HepG2 (cell line): ENCODE results near the gene LIPH. TPM values are rescaled to one million over a fixed set of nuclear protein-coding genes. Genes with fewer than 3 reads are reported as not detected.

Experiments
- ATF1 ChIP-seq: IDR thresholded peaks from 2 replicates; pipeline ENCODE4 v1.6.1; 2016; ENCODE audit warnings: mild to moderate bottlenecking, control low read depth
- ERF ChIP-seq: IDR thresholded peaks from 2 replicates; pipeline ENCODE4 v1.6.1; 2018; ENCODE audit warnings: missing biosample characterization, missing genetic modification reagents
- GATA4 ChIP-seq: sonication (generic); IDR thresholded peaks from 2 replicates; pipeline ENCODE4 v1.6.1; 2016; ENCODE audit warnings: antibody characterized with exemption, low read depth, borderline replicate concordance
- NFATC3 ChIP-seq: sonication (generic); formaldehyde crosslinking; IDR thresholded peaks from 2 replicates; pipeline ENCODE4 v1.5.1; 2020; ENCODE audit warnings: mild to moderate bottlenecking, missing genetic modification reagents
- PAXIP1 ChIP-seq: sonication (generic); formaldehyde crosslinking; conservative IDR thresholded peaks from 2 replicates; pipeline ENCODE4 v1.4.0; 2020; ENCODE audit warnings: mild to moderate bottlenecking, missing genetic modification reagents, moderate library complexity
- RAD21 ChIP-seq: fragments of 450-650 bp; formaldehyde crosslinking; IDR thresholded peaks from 2 replicates; pipeline ENCODE4 v1.5.0; 2020; ENCODE audit warnings: mild to moderate bottlenecking
- SP2 ChIP-seq: sonication (generic); formaldehyde crosslinking; IDR thresholded peaks from 2 replicates; pipeline ENCODE4 v1.5.1; 2020; ENCODE audit warnings: mild to moderate bottlenecking, missing genetic modification reagents
- ZNF256 ChIP-seq: sonication (generic); formaldehyde crosslinking; conservative IDR thresholded peaks from 2 replicates; pipeline ENCODE4 v1.4.0; 2020; ENCODE audit warnings: missing genetic modification reagents
- ZNF296 ChIP-seq: sonication (generic); formaldehyde crosslinking; conservative IDR thresholded peaks from 2 replicates; pipeline ENCODE4 v1.5.0; 2020; ENCODE audit warnings: mild to moderate bottlenecking, missing genetic modification reagents
- ZNF616 ChIP-seq: sonication (generic); formaldehyde crosslinking; IDR thresholded peaks from 2 replicates; pipeline ENCODE4 v1.5.0; 2020; ENCODE audit warnings: low read depth, mild to moderate bottlenecking, missing genetic modification reagents
- ZNF781 ChIP-seq: sonication (generic); formaldehyde crosslinking; IDR thresholded peaks from 2 replicates; pipeline ENCODE4 v1.5.1; 2020; ENCODE audit warnings: borderline replicate concordance, mild to moderate bottlenecking, missing genetic modification reagents; ENCODE audit errors: not compliant biosample characterization
- polyA plus RNA-seq, 8 experiments: library from polyadenylated mRNA; depleted of rRNA in 3 of 8; stranded (reverse) in 7 of 8; unstranded in 1 of 8; fragments of >200 nt; fragmentation: Illumina TruSeq in 4 of 8; extraction: Trizol in 4 of 8; gene quantifications; 2 replicates each; pipeline versions ENCODE4 v1.2.1 to v1.2.3, GENCODE V29; 2011 to 2016; ENCODE audit warnings: low read depth in 4 of 8, missing spikeins in 1 of 8, mixed read lengths in 1 of 8; ENCODE audit not compliant: insufficient read depth in 1 of 8
- total RNA-seq, 5 experiments: library from RNA; depleted of rRNA; stranded (reverse); fragments of >200 nt; fragmentation: Illumina TruSeq; extraction: Trizol; gene quantifications; 2 replicates each; pipeline ENCODE4 v1.2.3, GENCODE V29; 2016; ENCODE audit warnings: low read depth in 1 of 5
- TF ChIP-seq, protein P1 (sequence below): sonication (generic); formaldehyde crosslinking; IDR thresholded peaks from 2 replicates; pipeline ENCODE4 v1.4.0; 2020; ENCODE audit warnings: mild to moderate bottlenecking, missing genetic modification reagents
- TF ChIP-seq, protein P2 (sequence below): sonication (generic); formaldehyde crosslinking; IDR thresholded peaks from 2 replicates; pipeline ENCODE4; 2020; ENCODE audit warnings: missing genetic modification reagents, mild to moderate bottlenecking, borderline replicate concordance
- TF ChIP-seq, protein P3 (sequence below): sonication (generic); formaldehyde crosslinking; IDR thresholded peaks from 2 replicates; pipeline ENCODE4 v1.4.0; 2020; ENCODE audit warnings: mild to moderate bottlenecking, missing genetic modification reagents, borderline replicate concordance
- TF ChIP-seq, protein P4 (sequence below): sonication (generic); formaldehyde crosslinking; IDR thresholded peaks from 2 replicates; pipeline ENCODE4 v1.4.0; 2020; ENCODE audit warnings: low read depth, mild to moderate bottlenecking, missing genetic modification reagents
- TF ChIP-seq, protein P5 (sequence below): sonication (generic); formaldehyde crosslinking; IDR thresholded peaks from 2 replicates; pipeline ENCODE4 v1.4.0; 2020; ENCODE audit warnings: missing genetic modification reagents

The LIPH gene
- total and polyA plus RNA-seq, 2 of the 13 experiments (the other 11 are each of a cell fraction or from before 2014, with no cell fraction given): 0.09 to 0.34 TPM

DNA sequence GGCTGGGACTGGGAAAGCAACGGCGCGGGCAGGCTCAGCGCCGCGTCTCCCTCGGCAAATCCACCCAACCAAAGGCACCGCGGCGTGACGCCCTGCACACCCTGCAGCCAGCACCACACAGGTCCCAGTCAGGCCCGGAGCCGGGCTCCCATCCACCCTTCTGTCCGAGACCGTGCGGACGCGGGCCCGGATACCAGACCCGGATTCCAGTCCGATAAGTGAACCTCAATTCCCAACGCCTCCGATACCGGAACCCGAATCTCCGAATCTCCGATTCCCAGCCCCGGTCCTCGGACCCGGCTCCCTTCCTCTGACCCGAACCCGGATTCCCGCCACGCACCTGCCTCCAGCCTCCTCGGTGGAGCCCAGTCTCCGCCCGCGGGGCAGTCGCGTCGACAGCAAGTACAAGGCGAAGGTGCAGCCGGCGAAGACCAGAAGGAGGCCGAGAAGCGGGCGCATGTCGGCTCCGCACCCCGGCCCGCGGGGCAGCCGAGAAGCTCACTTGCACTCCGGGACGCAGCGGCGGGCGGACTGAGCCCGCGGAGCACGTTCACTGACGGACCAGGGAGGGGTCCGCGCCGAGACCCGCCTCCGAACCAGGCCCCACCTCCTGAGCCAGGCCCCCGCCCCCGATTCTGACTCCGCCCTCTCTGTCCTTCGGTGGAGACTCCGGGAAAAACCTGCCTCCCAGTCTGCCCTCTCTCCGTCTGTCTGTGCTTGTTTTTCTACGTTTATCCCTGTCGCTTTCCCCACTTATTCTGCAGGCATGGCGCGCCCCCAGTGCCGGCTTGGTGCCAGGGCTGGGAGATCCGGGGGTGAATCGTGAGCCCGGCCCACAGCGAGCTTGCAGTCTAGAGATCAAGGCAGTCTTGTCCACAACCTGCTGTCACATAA lies 53.6 kb downstream of the LIPH start, which contains the start of gene TMEM41A (continued):
- TF ChIP-seq, protein P1, sequence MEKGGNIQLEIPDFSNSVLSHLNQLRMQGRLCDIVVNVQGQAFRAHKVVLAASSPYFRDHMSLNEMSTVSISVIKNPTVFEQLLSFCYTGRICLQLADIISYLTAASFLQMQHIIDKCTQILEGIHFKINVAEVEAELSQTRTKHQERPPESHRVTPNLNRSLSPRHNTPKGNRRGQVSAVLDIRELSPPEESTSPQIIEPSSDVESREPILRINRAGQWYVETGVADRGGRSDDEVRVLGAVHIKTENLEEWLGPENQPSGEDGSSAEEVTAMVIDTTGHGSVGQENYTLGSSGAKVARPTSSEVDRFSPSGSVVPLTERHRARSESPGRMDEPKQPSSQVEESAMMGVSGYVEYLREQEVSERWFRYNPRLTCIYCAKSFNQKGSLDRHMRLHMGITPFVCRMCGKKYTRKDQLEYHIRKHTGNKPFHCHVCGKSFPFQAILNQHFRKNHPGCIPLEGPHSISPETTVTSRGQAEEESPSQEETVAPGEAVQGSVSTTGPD: no peak
- TF ChIP-seq SP2 (peak; percentile 74), GATA4 (no peak), ATF1 (no peak), ZNF781 (CRISPR knock-in tag) (peak; percentile 86), ZNF296 (no peak), PAXIP1 (CRISPR knock-in tag) (no peak; the same call in 1 of the 2 replicates), RAD21 (CRISPR knock-in tag) (peak; percentile 55), ZNF616 (CRISPR knock-in tag) (peak; percentile 67; the same call in 1 of the 2 replicates), ERF (peak; percentile 84), NFATC3 (CRISPR knock-in tag) (peak; percentile 83; the same call in 1 of the 2 replicates), ZNF256 (peak; percentile 88)
- TF ChIP-seq, protein P2, sequence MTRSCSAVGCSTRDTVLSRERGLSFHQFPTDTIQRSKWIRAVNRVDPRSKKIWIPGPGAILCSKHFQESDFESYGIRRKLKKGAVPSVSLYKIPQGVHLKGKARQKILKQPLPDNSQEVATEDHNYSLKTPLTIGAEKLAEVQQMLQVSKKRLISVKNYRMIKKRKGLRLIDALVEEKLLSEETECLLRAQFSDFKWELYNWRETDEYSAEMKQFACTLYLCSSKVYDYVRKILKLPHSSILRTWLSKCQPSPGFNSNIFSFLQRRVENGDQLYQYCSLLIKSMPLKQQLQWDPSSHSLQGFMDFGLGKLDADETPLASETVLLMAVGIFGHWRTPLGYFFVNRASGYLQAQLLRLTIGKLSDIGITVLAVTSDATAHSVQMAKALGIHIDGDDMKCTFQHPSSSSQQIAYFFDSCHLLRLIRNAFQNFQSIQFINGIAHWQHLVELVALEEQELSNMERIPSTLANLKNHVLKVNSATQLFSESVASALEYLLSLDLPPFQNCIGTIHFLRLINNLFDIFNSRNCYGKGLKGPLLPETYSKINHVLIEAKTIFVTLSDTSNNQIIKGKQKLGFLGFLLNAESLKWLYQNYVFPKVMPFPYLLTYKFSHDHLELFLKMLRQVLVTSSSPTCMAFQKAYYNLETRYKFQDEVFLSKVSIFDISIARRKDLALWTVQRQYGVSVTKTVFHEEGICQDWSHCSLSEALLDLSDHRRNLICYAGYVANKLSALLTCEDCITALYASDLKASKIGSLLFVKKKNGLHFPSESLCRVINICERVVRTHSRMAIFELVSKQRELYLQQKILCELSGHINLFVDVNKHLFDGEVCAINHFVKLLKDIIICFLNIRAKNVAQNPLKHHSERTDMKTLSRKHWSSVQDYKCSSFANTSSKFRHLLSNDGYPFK (CRISPR knock-in tag): peak; percentile 87
- TF ChIP-seq, protein P3, sequence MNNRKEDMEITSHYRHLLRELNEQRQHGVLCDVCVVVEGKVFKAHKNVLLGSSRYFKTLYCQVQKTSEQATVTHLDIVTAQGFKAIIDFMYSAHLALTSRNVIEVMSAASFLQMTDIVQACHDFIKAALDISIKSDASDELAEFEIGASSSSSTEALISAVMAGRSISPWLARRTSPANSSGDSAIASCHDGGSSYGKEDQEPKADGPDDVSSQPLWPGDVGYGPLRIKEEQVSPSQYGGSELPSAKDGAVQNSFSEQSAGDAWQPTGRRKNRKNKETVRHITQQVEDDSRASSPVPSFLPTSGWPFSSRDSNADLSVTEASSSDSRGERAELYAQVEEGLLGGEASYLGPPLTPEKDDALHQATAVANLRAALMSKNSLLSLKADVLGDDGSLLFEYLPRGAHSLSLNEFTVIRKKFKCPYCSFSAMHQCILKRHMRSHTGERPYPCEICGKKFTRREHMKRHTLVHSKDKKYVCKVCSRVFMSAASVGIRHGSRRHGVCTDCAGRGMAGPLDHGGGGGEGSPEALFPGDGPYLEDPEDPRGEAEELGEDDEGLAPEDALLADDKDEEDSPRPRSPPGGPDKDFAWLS (CRISPR knock-in tag): no peak
- TF ChIP-seq, protein P4, sequence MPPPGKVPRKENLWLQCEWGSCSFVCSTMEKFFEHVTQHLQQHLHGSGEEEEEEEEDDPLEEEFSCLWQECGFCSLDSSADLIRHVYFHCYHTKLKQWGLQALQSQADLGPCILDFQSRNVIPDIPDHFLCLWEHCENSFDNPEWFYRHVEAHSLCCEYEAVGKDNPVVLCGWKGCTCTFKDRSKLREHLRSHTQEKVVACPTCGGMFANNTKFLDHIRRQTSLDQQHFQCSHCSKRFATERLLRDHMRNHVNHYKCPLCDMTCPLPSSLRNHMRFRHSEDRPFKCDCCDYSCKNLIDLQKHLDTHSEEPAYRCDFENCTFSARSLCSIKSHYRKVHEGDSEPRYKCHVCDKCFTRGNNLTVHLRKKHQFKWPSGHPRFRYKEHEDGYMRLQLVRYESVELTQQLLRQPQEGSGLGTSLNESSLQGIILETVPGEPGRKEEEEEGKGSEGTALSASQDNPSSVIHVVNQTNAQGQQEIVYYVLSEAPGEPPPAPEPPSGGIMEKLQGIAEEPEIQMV: no peak; the same call in 1 of the 2 replicates
- TF ChIP-seq, protein P5, sequence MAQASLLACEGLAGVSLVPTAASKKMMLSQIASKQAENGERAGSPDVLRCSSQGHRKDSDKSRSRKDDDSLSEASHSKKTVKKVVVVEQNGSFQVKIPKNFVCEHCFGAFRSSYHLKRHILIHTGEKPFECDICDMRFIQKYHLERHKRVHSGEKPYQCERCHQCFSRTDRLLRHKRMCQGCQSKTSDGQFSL (CRISPR knock-in tag): no peak
